Mesenchymal stem cell (in vitro differentiated cells and primary cell): Measurements from ENCODE around the gene SPINK5.

Experiments
- DNase-seq: peaks from one replicate; pipeline ENCODE4 v3.0.0-alpha.2; 2013
- H2AFZ ChIP-seq: one replicate; pipeline ENCODE4 v1.6.1; 2013; ENCODE audit warnings: low read depth, mild to moderate bottlenecking, control low read depth, inconsistent platforms, low read length, moderate library complexity
- H2AK5ac ChIP-seq: 2 replicates; pipeline ENCODE4 v1.6.1; 2013; ENCODE audit warnings: low read length, moderate library complexity, mild to moderate bottlenecking, inconsistent platforms; ENCODE audit not compliant: severe bottlenecking
- H2BK120ac ChIP-seq: one replicate; pipeline ENCODE4 v1.6.1; 2013; ENCODE audit warnings: low read depth, mild to moderate bottlenecking, inconsistent platforms, low read length, moderate library complexity
- H2BK12ac ChIP-seq, 2 experiments: one replicate each; pipeline ENCODE4 v1.6.1; 2013; ENCODE audit warnings: inconsistent platforms in 2 of 2, low read length in 2 of 2, mild to moderate bottlenecking in 2 of 2, moderate library complexity in 2 of 2, control low read depth in 1 of 2
- H2BK15ac ChIP-seq: one replicate; pipeline ENCODE4 v1.6.1; 2013; ENCODE audit warnings: mild to moderate bottlenecking, low read depth, inconsistent platforms; ENCODE audit not compliant: poor library complexity, severe bottlenecking
- H2BK5ac ChIP-seq: 2 replicates; pipeline ENCODE4 v1.6.1; 2013; ENCODE audit warnings: low read depth, mild to moderate bottlenecking, low read length, control low read depth, inconsistent platforms; ENCODE audit not compliant: poor library complexity, severe bottlenecking
- H3K14ac ChIP-seq, 2 experiments: one replicate each; pipeline ENCODE4 v1.6.1; 2013; ENCODE audit warnings: inconsistent platforms in 2 of 2, low read length in 2 of 2, control low read depth in 1 of 2, mild to moderate bottlenecking in 1 of 2, moderate library complexity in 1 of 2
- H3K18ac ChIP-seq, 2 experiments: one replicate each; pipeline ENCODE4 v1.6.1; 2013; ENCODE audit warnings: inconsistent platforms in 2 of 2, low read length in 2 of 2, control low read depth in 1 of 2, low read depth in 1 of 2, mild to moderate bottlenecking in 1 of 2
- H3K23ac ChIP-seq, 2 experiments: one replicate each; pipeline ENCODE4 v1.6.1; 2013; ENCODE audit warnings: inconsistent platforms in 2 of 2, low read length in 2 of 2, mild to moderate bottlenecking in 2 of 2, moderate library complexity in 2 of 2, control low read depth in 1 of 2
- H3K27ac ChIP-seq: 2 replicates; pipeline ENCODE4 v1.5.1; 2013; ENCODE audit warnings: mild to moderate bottlenecking, moderate library complexity, low read length, control low read depth, inconsistent platforms; ENCODE audit not compliant: poor library complexity, severe bottlenecking
- H3K27me3 ChIP-seq, 2 experiments: 2 replicates each; pipeline versions ENCODE4 v1.6.1 to v1.7.0; 2013; ENCODE audit warnings: low read length in 2 of 2, mild to moderate bottlenecking in 2 of 2, moderate library complexity in 2 of 2, control low read depth in 1 of 2, inconsistent platforms in 1 of 2; ENCODE audit not compliant: control insufficient read depth in 1 of 2, insufficient read depth in 1 of 2
- H3K36me3 ChIP-seq, 2 experiments: 2 replicates each; pipeline versions ENCODE4 v1.6.1 to v1.7.0; 2013; ENCODE audit warnings: low read length in 2 of 2, control low read depth in 1 of 2, inconsistent platforms in 1 of 2, low read depth in 1 of 2, mild to moderate bottlenecking in 1 of 2; ENCODE audit not compliant: insufficient read depth in 2 of 2, control insufficient read depth in 1 of 2
- H3K4ac ChIP-seq, 2 experiments: one replicate each; pipeline ENCODE4 v1.6.1; 2013; ENCODE audit warnings: inconsistent platforms in 2 of 2, low read length in 2 of 2, mild to moderate bottlenecking in 2 of 2, moderate library complexity in 2 of 2, control low read depth in 1 of 2, low read depth in 1 of 2
- H3K4me1 ChIP-seq: 2 replicates; pipeline ENCODE4 v1.6.1; 2013; ENCODE audit warnings: low read depth, low read length, control low read depth; ENCODE audit not compliant: control insufficient read depth, insufficient read depth
- H3K4me2 ChIP-seq: 2 replicates; pipeline ENCODE4 v1.6.1; 2013; ENCODE audit warnings: low read length, mild to moderate bottlenecking, inconsistent platforms; ENCODE audit not compliant: poor library complexity, severe bottlenecking
- H3K4me3 ChIP-seq, 2 experiments: 2 replicates each; pipeline versions ENCODE4 v1.5.1 to v1.7.0; 2013; ENCODE audit warnings: low read length in 2 of 2, mild to moderate bottlenecking in 2 of 2, control low read depth in 1 of 2, low read depth in 1 of 2; ENCODE audit not compliant: insufficient read depth in 1 of 2
- H3K79me1 ChIP-seq: replicated peaks from 2 replicates; pipeline ENCODE4 v1.6.1; 2013; ENCODE audit warnings: mild to moderate bottlenecking, control low read depth, low read length, inconsistent platforms; ENCODE audit not compliant: poor library complexity, severe bottlenecking
- H3K9ac ChIP-seq: 2 replicates; pipeline ENCODE4 v1.7.0; 2013; ENCODE audit warnings: mild to moderate bottlenecking, low read length, moderate library complexity
- H3K9me3 ChIP-seq: 2 replicates; pipeline ENCODE4 v1.7.0; 2013; ENCODE audit warnings: mild to moderate bottlenecking, low read length; ENCODE audit not compliant: control insufficient read depth
- H4K8ac ChIP-seq: one replicate; pipeline ENCODE4 v1.6.1; 2013; ENCODE audit warnings: inconsistent platforms, mild to moderate bottlenecking, low read length, moderate library complexity
- H4K91ac ChIP-seq: one replicate; pipeline ENCODE4 v1.6.1; 2013; ENCODE audit warnings: mild to moderate bottlenecking, low read length, inconsistent platforms
- WGBS: methylation state at CpG from one replicate; pipeline ENCODE4 v1.1.7; 2013; ENCODE audit warnings: mixed read lengths; 5-methylcytosine and 5-hydroxymethylcytosine counted together

The SPINK5 gene

DNA sequence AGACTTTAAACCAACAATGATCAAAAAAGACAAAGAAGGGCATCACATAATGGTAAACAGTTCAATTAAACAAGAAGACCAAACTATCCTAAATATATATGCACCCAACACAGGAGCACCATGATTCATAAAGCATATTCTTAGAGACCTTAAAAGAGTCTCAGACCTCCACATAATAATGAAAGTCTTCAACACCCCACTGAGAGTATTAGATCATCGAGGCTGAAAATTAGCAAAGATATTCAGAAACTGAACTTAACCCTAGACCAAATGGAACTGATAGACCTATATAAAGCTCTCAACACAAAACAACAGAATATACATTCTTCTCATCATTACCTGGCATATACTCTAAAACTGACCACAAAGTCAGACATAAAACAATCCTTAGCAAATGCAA, 92.8 kb downstream of the SPINK5 start:
- no peak overlapping the region for H3K9ac ChIP-seq
- H2BK15ac ChIP-seq, result no peak overlapping the region
- no peak overlapping the region for H3K4me3 ChIP-seq
- H2BK12ac ChIP-seq, result no peak overlapping the region
- H3K18ac ChIP-seq, result no peak overlapping the region
- no peak overlapping the region for H4K8ac ChIP-seq
- no peak overlapping the region for H3K27ac ChIP-seq
- H3K4me2 ChIP-seq, result no peak overlapping the region
- no peak overlapping the region for H2BK120ac ChIP-seq
- H2BK5ac ChIP-seq, result no peak overlapping the region
- no peak overlapping the region for H2AFZ ChIP-seq
- H3K4ac ChIP-seq, result no peak overlapping the region
- H4K91ac ChIP-seq, result no peak overlapping the region
- H3K9me3 ChIP-seq, result peaks cover 7% of the 10 kb centered on the region
- whole genome bisulfite sequencing, result 97% methylated on average over 1 of the region's 1 CpG
- H3K27me3 ChIP-seq, result no peaks in the 10 kb centered on the region
- H3K23ac ChIP-seq, result no peak overlapping the region
- H3K14ac ChIP-seq, result no peak overlapping the region
- H2AK5ac ChIP-seq, result no peak overlapping the region
- H3K79me1 ChIP-seq, result no peaks in the 10 kb centered on the region
- H3K4me1 ChIP-seq, result no peaks in the 10 kb centered on the region
- no peaks in the 10 kb centered on the region for H3K36me3 ChIP-seq
- DNase-seq, result no peak

DNA sequence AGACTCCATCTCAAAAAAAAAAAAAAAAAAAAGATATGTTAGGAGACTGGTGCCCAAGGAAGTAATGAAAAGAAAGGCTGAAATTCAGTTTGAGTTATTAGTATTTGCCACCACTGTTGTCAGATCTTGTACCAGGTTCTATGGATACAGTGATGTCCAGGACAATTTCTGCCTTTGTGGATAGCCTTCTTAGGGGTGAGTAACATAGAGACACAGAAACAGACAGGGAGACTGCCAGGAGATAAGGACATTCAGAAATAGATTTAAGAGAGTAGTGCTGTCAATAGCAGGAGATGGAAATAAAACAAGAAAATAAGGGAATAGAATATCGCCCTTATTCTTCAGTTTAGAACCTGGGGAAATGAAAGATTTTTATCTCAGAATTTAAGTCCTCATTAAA, 98.3 kb downstream of the SPINK5 start:
- Histone ChIP-seq H3K14ac (no peak overlapping the region), H4K91ac (no peak overlapping the region), H3K4ac (no peak overlapping the region), H3K18ac (no peak overlapping the region), H3K27ac (no peak overlapping the region), H2BK15ac (no peak overlapping the region), H3K4me1 (no peaks in the 10 kb centered on the region), H4K8ac (no peak overlapping the region), H3K4me2 (no peak overlapping the region), H3K36me3 (no peaks in the 10 kb centered on the region), H3K9me3 (no peaks in the 10 kb centered on the region), H3K4me3 (no peak overlapping the region), H3K79me1 (no peaks in the 10 kb centered on the region), H2BK5ac (no peak overlapping the region), H3K9ac (no peak overlapping the region), H2AK5ac (no peak overlapping the region), H2BK120ac (no peak overlapping the region), H3K23ac (no peak overlapping the region), H3K27me3 (peaks cover 0 to 4% of the 10 kb centered on the region in 2 experiments), H2AFZ (no peak overlapping the region), H2BK12ac (no peak overlapping the region)
- WGBS, result no CpG with 5 or more reads among the region's 1 CpG
- DNase-seq, result no peak

DNA sequence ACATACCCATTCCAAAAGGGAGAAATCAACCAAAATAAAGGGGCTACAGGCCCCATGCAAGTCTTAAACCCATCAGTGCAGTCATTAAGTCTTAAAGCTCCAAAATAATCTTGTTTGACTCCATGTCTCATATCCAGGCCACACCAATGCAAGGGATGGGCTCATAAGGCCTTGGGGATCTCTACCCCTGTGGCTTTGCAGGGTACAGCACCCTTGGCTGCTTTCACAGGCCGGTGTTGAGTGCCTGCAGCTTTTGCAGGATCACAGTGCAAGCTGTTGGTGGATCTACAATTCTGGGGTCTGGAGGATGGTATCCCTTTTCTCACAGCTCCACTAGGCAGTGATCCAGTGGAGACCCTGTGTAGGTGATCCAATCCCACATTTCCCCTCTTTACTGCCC, 99.6 kb downstream of the SPINK5 start:
- no peak overlapping the region for H3K9ac ChIP-seq
- H3K23ac ChIP-seq, result no peak overlapping the region
- H2BK15ac ChIP-seq, result no peak overlapping the region
- no peak overlapping the region for H3K27ac ChIP-seq
- H3K27me3 ChIP-seq, result peaks cover 0 to 4% of the 10 kb centered on the region in 2 experiments
- H3K36me3 ChIP-seq, result no peaks in the 10 kb centered on the region
- no peak overlapping the region for H4K8ac ChIP-seq
- no peak overlapping the region for H3K4me2 ChIP-seq
- H3K79me1 ChIP-seq, result no peaks in the 10 kb centered on the region
- H4K91ac ChIP-seq, result no peak overlapping the region
- WGBS, result 67% methylated on average over 1 of the region's 1 CpG
- H3K18ac ChIP-seq, result no peak overlapping the region
- no peaks in the 10 kb centered on the region for H3K4me1 ChIP-seq
- no peaks in the 10 kb centered on the region for H3K9me3 ChIP-seq
- H2AFZ ChIP-seq, result no peak overlapping the region
- no peak overlapping the region for H2BK120ac ChIP-seq
- no peak for DNase-seq
- H3K4me3 ChIP-seq, result no peak overlapping the region
- no peak overlapping the region for H2BK12ac ChIP-seq
- H3K4ac ChIP-seq, result no peak overlapping the region
- no peak overlapping the region for H3K14ac ChIP-seq
- H2AK5ac ChIP-seq, result no peak overlapping the region
- H2BK5ac ChIP-seq, result no peak overlapping the region

DNA sequence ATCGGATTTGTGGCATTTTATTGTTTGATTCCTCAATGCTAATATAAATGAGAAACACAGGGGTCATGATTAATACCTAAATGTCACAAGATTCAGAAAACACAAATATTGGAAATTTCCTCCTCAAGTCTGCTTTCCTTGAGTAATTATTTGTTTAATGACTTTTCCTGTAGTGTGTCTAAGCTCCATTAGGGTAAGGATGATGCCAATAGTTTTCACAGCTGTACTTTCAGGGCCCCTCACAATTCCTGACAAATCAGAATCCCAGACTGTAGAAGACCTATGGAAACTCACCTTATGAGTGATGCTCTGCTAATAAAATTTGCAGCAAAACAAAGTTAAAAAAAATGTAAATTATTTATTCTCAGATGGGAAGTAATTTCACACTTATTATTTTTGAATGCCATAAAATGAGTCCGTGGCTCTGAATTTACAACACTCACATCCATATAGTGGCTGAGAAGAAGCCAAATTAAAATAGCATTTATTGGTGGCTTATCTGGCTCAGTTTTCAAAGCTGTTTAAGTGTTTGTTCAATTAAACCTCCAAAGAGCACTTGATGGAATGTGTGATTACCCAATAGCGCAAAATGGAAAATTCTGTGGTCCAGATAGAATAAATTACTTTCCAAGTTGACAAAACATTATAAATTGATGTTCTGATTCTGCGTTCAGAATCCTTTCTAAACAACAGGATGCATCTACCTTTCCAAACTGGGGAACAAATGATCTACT, 102.9 kb downstream of the SPINK5 start:
- H3K79me1 ChIP-seq, result no peaks in the 10 kb centered on the region
- no peak overlapping the region for H3K18ac ChIP-seq
- H3K4ac ChIP-seq, result no peak overlapping the region
- H2BK5ac ChIP-seq, result no peak overlapping the region
- no peaks in the 10 kb centered on the region for H3K36me3 ChIP-seq
- no peak overlapping the region for H3K14ac ChIP-seq
- H3K9ac ChIP-seq, result no peak overlapping the region
- no peak overlapping the region for H4K91ac ChIP-seq
- H2BK120ac ChIP-seq, result no peak overlapping the region
- H3K9me3 ChIP-seq, result no peaks in the 10 kb centered on the region
- H3K27ac ChIP-seq, result no peak overlapping the region
- no peak overlapping the region for H4K8ac ChIP-seq
- H3K23ac ChIP-seq, result no peak overlapping the region
- H2BK12ac ChIP-seq, result no peak overlapping the region
- H3K27me3 ChIP-seq, result peaks cover 0 to 4% of the 10 kb centered on the region in 2 experiments
- no peak overlapping the region for H2AFZ ChIP-seq
- H2AK5ac ChIP-seq, result no peak overlapping the region
- H3K4me3 ChIP-seq, result no peak overlapping the region
- no peak overlapping the region for H2BK15ac ChIP-seq
- no peaks in the 10 kb centered on the region for H3K4me1 ChIP-seq
- no CpG with 5 or more reads among the region's 4 CpGs for WGBS
- DNase-seq, result no peak
- H3K4me2 ChIP-seq, result no peak overlapping the region
